GM19467 (cell line): ENCODE data around the gene STK38.
A peak's percentile ranks its signal among the peaks of the same experiment; 100 is the strongest.
"Not testable (repeated sequence)": the region's sequence is repeated elsewhere in the genome, so short reads cannot be mapped to it uniquely, and the experiment has no call there.

Experiments
- ATAC-seq: cut with Tn5 transposase; IDR thresholded peaks from one replicate; pipeline ENCODE4 v1.9.1; 2021; ENCODE audit warnings: mild to moderate bottlenecking, moderate library complexity; ENCODE audit not compliant: unreplicated experiment

The STK38 gene

GRCh38 chr6:36546920-36547645, at the start of gene STK38:
Gene STK38 (minus strand): TSS chr6:36547479. CDS start chr6:36540202, 7,277 bp downstream.
- ATAC-seq: peak; percentile 56

- no peak for ATAC-seq
Measured at GRCh38 chr6:36596356-36596755, 49.1 kb upstream of the STK38 start.

GRCh38 chr6:36594816-36595643, 47.8 kb upstream of the STK38 start:
- ATAC-seq: no peak

GRCh38 chr6:36594029-36594815, 46.9 kb upstream of the STK38 start, which contains the start of gene SRSF3:
Gene SRSF3 (plus strand): TSS chr6:36594362. CDS start chr6:36596763, 2,401 bp downstream.
- peak; percentile 76 for ATAC-seq

GRCh38 chr6:36593569-36594028, 46.3 kb upstream of the STK38 start:
- ATAC-seq: peak; percentile 15

GRCh38 chr6:36592221-36592655, 45.0 kb upstream of the STK38 start:
- no peak for ATAC-seq

- no peak for ATAC-seq
Measured at GRCh38 chr6:36590237-36590636, 43.0 kb upstream of the STK38 start.

GRCh38 chr6:36589025-36589400, 41.7 kb upstream of the STK38 start:
- not testable (repeated sequence) for ATAC-seq

- ATAC-seq: no peak
Measured at GRCh38 chr6:36586606-36587005, 39.3 kb upstream of the STK38 start.

GRCh38 chr6:36581716-36582115, 34.4 kb upstream of the STK38 start:
- no peak for ATAC-seq

GRCh38 chr6:36580184-36580526, 32.9 kb upstream of the STK38 start:
- ATAC-seq: no peak

- no peak for ATAC-seq
Measured at GRCh38 chr6:36578431-36578830, 31.2 kb upstream of the STK38 start.

- ATAC-seq: no peak
Measured at GRCh38 chr6:36578030-36578429, 30.8 kb upstream of the STK38 start.

- ATAC-seq: no peak
Measured at GRCh38 chr6:36577301-36577700, 30.0 kb upstream of the STK38 start.

- ATAC-seq: no peak
Measured at GRCh38 chr6:36576578-36576977, 29.3 kb upstream of the STK38 start.

GRCh38 chr6:36574679-36575078, 27.4 kb upstream of the STK38 start:
- ATAC-seq: no peak

GRCh38 chr6:36572353-36573311, 25.4 kb upstream of the STK38 start:
- ATAC-seq: not testable (repeated sequence)

- ATAC-seq: no peak
Measured at GRCh38 chr6:36571122-36572043, 24.1 kb upstream of the STK38 start.

- no peak for ATAC-seq
Measured at GRCh38 chr6:36570264-36570663, 23.0 kb upstream of the STK38 start.
